DND-41 (cell line): ENCODE data around the gene CDH1.

Source experiments
- ATAC-seq: fragments of 200-7000 bp; cut with Tn5 transposase; 3 replicates; pipeline ENCODE4 v1.9.1; 2021; ENCODE audit warnings: low read depth; ENCODE audit not compliant: insufficient read depth
- DNase-seq: peaks from one replicate; pipeline ENCODE4 v3.0.0-alpha.2; 2020
- H2AFZ ChIP-seq: 2 replicates; pipeline ENCODE4 v1.6.0; 2012; ENCODE audit warnings: low read depth, low read length
- H3K27ac ChIP-seq: 2 replicates; pipeline ENCODE4 v1.5.1; 2012; ENCODE audit warnings: low read length, inconsistent platforms
- H3K27me3 ChIP-seq: fragments of 200-600 bp; sonication (generic); 2 replicates; pipeline ENCODE4 v1.6.0; 2012; ENCODE audit warnings: low read length, mild to moderate bottlenecking, inconsistent platforms; ENCODE audit not compliant: insufficient read depth, poor library complexity
- H3K36me3 ChIP-seq: 2 replicates; pipeline ENCODE4 v1.5.1; 2012; ENCODE audit warnings: low read length, inconsistent platforms; ENCODE audit not compliant: insufficient read depth
- H3K4me1 ChIP-seq: 2 replicates; pipeline ENCODE4 v1.5.1; 2012; ENCODE audit warnings: mild to moderate bottlenecking, low read length; ENCODE audit not compliant: insufficient read depth
- H3K4me2 ChIP-seq: 2 replicates; pipeline ENCODE4 v1.6.0; 2012; ENCODE audit warnings: mild to moderate bottlenecking, moderate library complexity, low read length, inconsistent platforms; ENCODE audit not compliant: insufficient read depth
- H3K4me3 ChIP-seq, 2 experiments: fragments of 200-600 bp in 1 of 2; shearing (Covaris generic) in 1 of 2; 2 replicates each; pipeline ENCODE4 v1.5.1; 2012 to 2016; ENCODE audit warnings: inconsistent platforms in 2 of 2, low read length in 2 of 2, mild to moderate bottlenecking in 2 of 2, low read depth in 1 of 2, moderate library complexity in 1 of 2
- H3K79me2 ChIP-seq: 2 replicates; pipeline ENCODE4 v1.6.0; 2012; ENCODE audit warnings: low read length, inconsistent platforms; ENCODE audit not compliant: insufficient read depth
- H3K9ac ChIP-seq: 2 replicates; pipeline ENCODE4 v1.6.0; 2012; ENCODE audit warnings: low read depth, mild to moderate bottlenecking, inconsistent platforms, low read length, moderate library complexity
- H3K9me3 ChIP-seq: 2 replicates; pipeline ENCODE4 v1.5.1; 2012; ENCODE audit warnings: low read length, moderate library complexity, mild to moderate bottlenecking, inconsistent platforms; ENCODE audit not compliant: insufficient read depth, severe bottlenecking
- H4K20me1 ChIP-seq: 2 replicates; pipeline ENCODE4 v1.6.0; 2012; ENCODE audit warnings: low read length; ENCODE audit not compliant: insufficient read depth
- CTCF ChIP-seq: IDR thresholded peaks from 2 replicates; pipeline ENCODE4 v1.5.1; 2012; ENCODE audit warnings: borderline replicate concordance, low read length, moderate library complexity, mild to moderate bottlenecking; ENCODE audit not compliant: poor library complexity, severe bottlenecking; ENCODE audit errors: extremely low read depth
- EZH2 ChIP-seq: IDR thresholded peaks from 3 replicates; pipeline ENCODE4 v1.6.1; 2012; ENCODE audit warnings: borderline replicate concordance, low read depth, mild to moderate bottlenecking, moderate library complexity, low read length, inconsistent platforms; ENCODE audit not compliant: severe bottlenecking

The CDH1 gene

GRCh38 chr16:68754084-68754792 lies 17.1 kb downstream of the CDH1 start:
- no peak for ATAC-seq
- no peak overlapping the region for H3K4me3 ChIP-seq
- no peak for TF ChIP-seq EZH2
- no peak for TF ChIP-seq CTCF
- no peak overlapping the region for H3K4me2 ChIP-seq
- no peak overlapping the region for H3K9ac ChIP-seq
- H3K36me3 ChIP-seq, result no peaks in the 10 kb centered on the region
- H3K27ac ChIP-seq, result no peak overlapping the region
- no peaks in the 10 kb centered on the region for H3K9me3 ChIP-seq
- no peaks in the 10 kb centered on the region for H3K79me2 ChIP-seq
- no peaks in the 10 kb centered on the region for H3K27me3 ChIP-seq
- no peak for DNase-seq
- no peak overlapping the region for H2AFZ ChIP-seq
- H4K20me1 ChIP-seq, result no peaks in the 10 kb centered on the region
- H3K4me1 ChIP-seq, result no peaks in the 10 kb centered on the region

- Histone ChIP-seq H3K4me3 (no peak overlapping the region), H2AFZ (no peak overlapping the region), H3K36me3 (no peaks in the 10 kb centered on the region), H3K27me3 (no peaks in the 10 kb centered on the region), H3K4me1 (no peaks in the 10 kb centered on the region), H4K20me1 (no peaks in the 10 kb centered on the region), H3K27ac (no peak overlapping the region), H3K9ac (no peak overlapping the region), H3K79me2 (no peaks in the 10 kb centered on the region), H3K4me2 (no peak overlapping the region), H3K9me3 (no peaks in the 10 kb centered on the region)
- no peak for DNase-seq
- no peak for TF ChIP-seq EZH2
- TF ChIP-seq CTCF, result no peak
- no peak for ATAC-seq
These were observed 19.3 kb downstream of the CDH1 start for GRCh38 chr16:68756239-68756915.

- Histone ChIP-seq H3K9ac (no peak overlapping the region), H3K27me3 (no peaks in the 10 kb centered on the region), H4K20me1 (no peaks in the 10 kb centered on the region), H3K27ac (no peak overlapping the region), H3K4me1 (no peaks in the 10 kb centered on the region), H3K4me2 (no peak overlapping the region), H3K36me3 (no peaks in the 10 kb centered on the region), H3K4me3 (no peak overlapping the region), H3K79me2 (no peaks in the 10 kb centered on the region), H3K9me3 (no peaks in the 10 kb centered on the region), H2AFZ (no peak overlapping the region)
- TF ChIP-seq EZH2 (no peak), CTCF (no peak)
- DNase-seq (no peak), ATAC-seq (no peak)
These were observed 20.5 kb downstream of the CDH1 start for GRCh38 chr16:68757625-68757935.
